Neuronal stem cell (in vitro differentiated cells): Measurements from ENCODE around the gene SETD1A.

Experiments
- DNase-seq: peaks from one replicate; pipeline ENCODE4 v3.0.0-alpha.2; 2013; ENCODE audit warnings: low spot score
- H2AFZ ChIP-seq: one replicate; pipeline ENCODE4 v1.6.1; 2013; ENCODE audit warnings: mild to moderate bottlenecking, low read length, inconsistent platforms
- H2AK5ac ChIP-seq: 2 replicates; pipeline ENCODE4 v1.6.1; 2013; ENCODE audit warnings: low read depth, mild to moderate bottlenecking, inconsistent platforms, low read length, moderate library complexity, mixed read lengths
- H2BK120ac ChIP-seq: 2 replicates; pipeline ENCODE4 v1.6.1; 2013; ENCODE audit warnings: low read depth, mild to moderate bottlenecking, inconsistent platforms, low read length, moderate library complexity, mixed read lengths
- H2BK12ac ChIP-seq: one replicate; pipeline ENCODE4 v1.6.1; 2013; ENCODE audit warnings: low read length, inconsistent platforms
- H2BK15ac ChIP-seq: 2 replicates; pipeline ENCODE4 v1.6.1; 2013; ENCODE audit warnings: mild to moderate bottlenecking, low read length, inconsistent platforms, mixed read lengths
- H2BK5ac ChIP-seq: one replicate; pipeline ENCODE4 v1.6.1; 2013; ENCODE audit warnings: inconsistent platforms, mild to moderate bottlenecking, low read length, moderate library complexity
- H3K14ac ChIP-seq: one replicate; pipeline ENCODE4 v1.6.1; 2013; ENCODE audit warnings: low read length, inconsistent platforms
- H3K18ac ChIP-seq: 2 replicates; pipeline ENCODE4 v1.6.1; 2013; ENCODE audit warnings: low read length, inconsistent platforms
- H3K23ac ChIP-seq: 2 replicates; pipeline ENCODE4 v1.6.1; 2013; ENCODE audit warnings: low read depth, mild to moderate bottlenecking, mixed read lengths, low read length, inconsistent platforms; ENCODE audit not compliant: poor library complexity
- H3K27ac ChIP-seq: replicated peaks from 3 replicates; pipeline ENCODE4 v1.5.1; 2013; ENCODE audit warnings: low read length, inconsistent platforms
- H3K27me3 ChIP-seq, 3 experiments: 2 replicates each; pipeline ENCODE4 v1.6.1; 2013; ENCODE audit warnings: low read length in 3 of 3, mild to moderate bottlenecking in 2 of 3, inconsistent platforms in 1 of 3, low read depth in 1 of 3, mixed read lengths in 1 of 3, moderate library complexity in 1 of 3; ENCODE audit not compliant: control insufficient read depth in 3 of 3, insufficient read depth in 3 of 3
- H3K36me3 ChIP-seq, 2 donors: replicated peaks in 1 of 2; 2 replicates each; pipeline ENCODE4 v1.6.1; 2013; ENCODE audit warnings: low read length in 2 of 2; ENCODE audit not compliant: control insufficient read depth in 2 of 2, insufficient read depth in 2 of 2
- H3K4ac ChIP-seq: 2 replicates; pipeline ENCODE4 v1.6.1; 2013; ENCODE audit warnings: inconsistent platforms, mild to moderate bottlenecking, low read length, moderate library complexity
- H3K4me1 ChIP-seq, 2 donors: 1 replicate in 1 of 2; 2 replicates in 1 of 2; pipeline ENCODE4 v1.6.1; 2013; ENCODE audit warnings: low read length in 2 of 2, low read depth in 1 of 2; ENCODE audit not compliant: control insufficient read depth in 2 of 2, insufficient read depth in 1 of 2
- H3K4me2 ChIP-seq: one replicate; pipeline ENCODE4 v1.6.1; 2013; ENCODE audit warnings: mild to moderate bottlenecking, low read length, inconsistent platforms; ENCODE audit not compliant: insufficient read depth, poor library complexity, severe bottlenecking
- H3K4me3 ChIP-seq, 2 donors: 2 replicates each; pipeline ENCODE4 v1.5.1; 2013; ENCODE audit warnings: low read length in 2 of 2, mild to moderate bottlenecking in 2 of 2, inconsistent platforms in 1 of 2, moderate library complexity in 1 of 2
- H3K79me1 ChIP-seq: one replicate; pipeline ENCODE4 v1.6.1; 2013; ENCODE audit warnings: low read depth, mild to moderate bottlenecking, inconsistent platforms, low read length, moderate library complexity
- H3K9ac ChIP-seq: one replicate; pipeline ENCODE4 v1.6.1; 2013; ENCODE audit warnings: mild to moderate bottlenecking, low read depth, low read length, inconsistent platforms; ENCODE audit not compliant: poor library complexity
- H3K9me3 ChIP-seq, 2 donors: replicated peaks in 1 of 2; 2 replicates each; pipeline versions ENCODE3 to v1.6.1; 2013; ENCODE audit warnings: low read length in 2 of 2, mild to moderate bottlenecking in 2 of 2, inconsistent platforms in 1 of 2, low read depth in 1 of 2, mixed read lengths in 1 of 2, moderate library complexity in 1 of 2; ENCODE audit not compliant: control insufficient read depth in 2 of 2, insufficient read depth in 1 of 2
- H4K8ac ChIP-seq: one replicate; pipeline ENCODE4 v1.6.1; 2013; ENCODE audit warnings: low read depth, mild to moderate bottlenecking, inconsistent platforms, low read length, moderate library complexity
- H4K91ac ChIP-seq: one replicate; pipeline ENCODE4 v1.6.1; 2013; ENCODE audit warnings: low read length, low read depth, mild to moderate bottlenecking, inconsistent platforms; ENCODE audit not compliant: poor library complexity
- WGBS, 2 donors: extraction: QIAGEN DNeasy Blood & Tissue Kit; methylation state at CpG; one replicate each; pipeline ENCODE4 v1.1.7; 2013; ENCODE audit warnings: missing lambda C conversion rate in 2 of 2, mixed read lengths in 1 of 2; ENCODE audit not compliant: insufficient read length in 2 of 2, insufficient replicate concordance in 1 of 2; ENCODE audit errors: extremely low coverage in 2 of 2; 5-methylcytosine and 5-hydroxymethylcytosine counted together

The SETD1A gene

DNA sequence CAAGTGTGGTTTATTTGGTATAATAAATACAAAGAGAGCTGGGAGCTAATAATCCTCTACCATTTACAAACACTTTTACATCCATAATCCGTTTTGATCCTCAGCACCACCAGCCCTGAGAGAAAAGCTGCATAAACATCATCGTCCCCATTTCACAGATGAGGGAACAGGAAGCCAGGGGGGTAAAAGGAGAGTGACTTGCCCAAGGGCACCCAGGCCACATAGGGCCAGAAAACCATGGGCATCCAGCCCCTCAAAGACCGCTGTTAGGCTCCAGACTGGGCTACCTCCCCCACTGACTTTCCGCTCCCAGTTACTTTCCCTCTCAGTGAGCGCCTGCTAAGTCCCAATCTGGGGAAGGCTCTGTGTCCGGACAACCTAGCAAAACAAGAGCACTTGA is 46.2 kb downstream of the SETD1A start:
- Histone ChIP-seq H3K79me1 (peaks cover 5% of the 10 kb centered on the region), H3K36me3 (peaks cover 0 to 5% of the 10 kb centered on the region in 2 donors), H2AFZ (no peak overlapping the region), H3K4me3 (no peak overlapping the region), H2BK15ac (no peak overlapping the region), H4K91ac (no peak overlapping the region), H2BK12ac (no peak overlapping the region), H3K27me3 (no peaks in the 10 kb centered on the region), H3K18ac (no peak overlapping the region), H3K9me3 (no peaks in the 10 kb centered on the region), H2BK5ac (no peak overlapping the region), H3K9ac (no peak overlapping the region), H2BK120ac (no peak overlapping the region), H3K4me1 (peaks cover 4 to 17% of the 10 kb centered on the region in 2 donors), H2AK5ac (no peak overlapping the region), H4K8ac (no peak overlapping the region), H3K23ac (no peak overlapping the region), H3K14ac (no peak overlapping the region), H3K4me2 (no peak overlapping the region), H3K27ac (no peak overlapping the region), H3K4ac (no peak overlapping the region)
- no CpG with 5 or more reads among the region's 6 CpGs for WGBS, 2 donors
- DNase-seq, result no peak

- no peak overlapping the region for H2BK15ac ChIP-seq
- H3K36me3 ChIP-seq, result peaks cover 0 to 5% of the 10 kb centered on the region in 2 donors
- H3K4me3 ChIP-seq, result no peak overlapping the region
- H3K14ac ChIP-seq, result no peak overlapping the region
- no peak overlapping the region for H3K4ac ChIP-seq
- no peak overlapping the region for H3K23ac ChIP-seq
- H2BK12ac ChIP-seq, result no peak overlapping the region
- H3K27me3 ChIP-seq, result no peaks in the 10 kb centered on the region
- no CpG with 5 or more reads among the region's 2 CpGs for WGBS, 2 donors
- H2AK5ac ChIP-seq, result no peak overlapping the region
- no peaks in the 10 kb centered on the region for H3K9me3 ChIP-seq
- H3K9ac ChIP-seq, result no peak overlapping the region
- H2BK5ac ChIP-seq, result no peak overlapping the region
- peaks cover 5% of the 10 kb centered on the region for H3K79me1 ChIP-seq
- DNase-seq, result no peak
- H2AFZ ChIP-seq, result no peak overlapping the region
- H3K4me2 ChIP-seq, result no peak overlapping the region
- H3K4me1 ChIP-seq, result peaks cover 8 to 21% of the 10 kb centered on the region in 2 donors
- H3K27ac ChIP-seq, result no peak overlapping the region
- no peak overlapping the region for H4K8ac ChIP-seq
- no peak overlapping the region for H3K18ac ChIP-seq
- no peak overlapping the region for H2BK120ac ChIP-seq
- H4K91ac ChIP-seq, result no peak overlapping the region
These were observed 47.1 kb downstream of the SETD1A start for GRCh38 chr16:31004658-31005057.

GRCh38 chr16:31005350-31006085 is 48.0 kb downstream of the SETD1A start:
- WGBS, 2 donors, result no CpG with 5 or more reads among the region's 16 CpGs
- H3K4ac ChIP-seq, result no peak overlapping the region
- no peak for DNase-seq

GRCh38 chr16:31006086-31006385 is 48.5 kb downstream of the SETD1A start:
- no peak overlapping the region for H3K23ac ChIP-seq
- no peak overlapping the region for H2BK5ac ChIP-seq
- H2BK120ac ChIP-seq, result no peak overlapping the region
- H3K4ac ChIP-seq, result no peak overlapping the region
- peaks cover 12 to 26% of the 10 kb centered on the region in 2 donors for H3K4me1 ChIP-seq
- no peak overlapping the region for H3K4me2 ChIP-seq
- no peak overlapping the region for H4K8ac ChIP-seq
- H3K9me3 ChIP-seq, result no peaks in the 10 kb centered on the region
- no peak overlapping the region for H3K27ac ChIP-seq
- no peak overlapping the region for H2BK12ac ChIP-seq
- no peak overlapping the region for H2AK5ac ChIP-seq
- WGBS, 2 donors, result no CpG with 5 or more reads among the region's 7 CpGs
- H3K4me3 ChIP-seq, result no peak overlapping the region
- H4K91ac ChIP-seq, result no peak overlapping the region
- no peak overlapping the region for H3K14ac ChIP-seq
- H3K27me3 ChIP-seq, result no peaks in the 10 kb centered on the region
- H2BK15ac ChIP-seq, result no peak overlapping the region
- H2AFZ ChIP-seq, result peak overlapping the region; percentile 75
- peaks cover 0 to under 1% of the 10 kb centered on the region in 2 donors for H3K36me3 ChIP-seq
- H3K79me1 ChIP-seq, result peaks cover 5% of the 10 kb centered on the region
- H3K9ac ChIP-seq, result peak overlapping the region; percentile 26
- no peak for DNase-seq
- H3K18ac ChIP-seq, result no peak overlapping the region

More at GRCh38 chr16:31005350-31006085, 48.0 kb downstream of the SETD1A start:
- H3K9me3 ChIP-seq, result no peaks in the 10 kb centered on the region
- H3K18ac ChIP-seq, result no peak overlapping the region
- H3K36me3 ChIP-seq, result peaks cover 0 to 5% of the 10 kb centered on the region in 2 donors
- H3K4me1 ChIP-seq, result peaks cover 9 to 26% of the 10 kb centered on the region in 2 donors
- H3K23ac ChIP-seq, result no peak overlapping the region
- H2BK120ac ChIP-seq, result no peak overlapping the region
- H3K9ac ChIP-seq, result peak overlapping the region; percentile 26
- no peak overlapping the region for H3K27ac ChIP-seq
- H3K4me2 ChIP-seq, result no peak overlapping the region
- no peak overlapping the region for H2BK5ac ChIP-seq
- H4K8ac ChIP-seq, result no peak overlapping the region
- no peak overlapping the region for H3K14ac ChIP-seq
- H3K79me1 ChIP-seq, result peaks cover 5% of the 10 kb centered on the region
- no peak overlapping the region for H2BK12ac ChIP-seq
- H3K4me3 ChIP-seq, result no peak overlapping the region
- H4K91ac ChIP-seq, result no peak overlapping the region
- no peak overlapping the region for H2BK15ac ChIP-seq
- peak overlapping the region; percentile 75 for H2AFZ ChIP-seq
- no peaks in the 10 kb centered on the region for H3K27me3 ChIP-seq
- no peak overlapping the region for H2AK5ac ChIP-seq
